ENCODE measurements around the gene SEMA6D. TPM values are rescaled to one million over a fixed set of nuclear protein-coding genes. Genes with fewer than 3 reads are reported as not detected.
A peak's percentile ranks its signal among the peaks of the same experiment; 100 is the strongest.

Gene SEMA6D
- total RNA-seq, 4 donors from 2014 or later, result 3.2 to 14.2 (median 11.8) TPM

DNA sequence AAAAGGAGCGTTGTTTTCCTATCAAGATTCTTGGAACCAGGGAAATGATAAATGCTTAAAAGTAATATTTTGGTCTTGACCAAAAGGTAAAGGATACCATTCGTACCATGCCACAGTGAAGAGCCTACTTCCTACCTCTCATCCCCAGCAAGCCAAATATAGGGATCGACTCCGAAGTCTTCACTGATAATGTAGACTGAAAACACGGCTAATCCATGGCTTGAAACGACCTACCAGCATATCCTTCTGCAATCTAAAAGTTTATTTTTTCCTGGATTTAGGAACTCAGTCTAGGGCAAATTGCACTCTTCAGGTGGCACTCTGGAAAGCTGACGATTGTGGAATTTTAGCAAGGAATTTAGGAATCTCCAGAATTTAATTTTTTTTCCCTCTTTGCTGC lies 1.9 kb upstream of the SEMA6D start:
- no peak for ATAC-seq
- H3K27me3 ChIP-seq, result no peaks in the 10 kb centered on the region
- TF ChIP-seq EP300 (IDR thresholded peaks at IDR 0.05) (no peak), POLR2A (IDR thresholded peaks at IDR 0.05) (no peak), POLR2AphosphoS5 (IDR thresholded peaks at IDR 0.05) (no peak)
- peak overlapping the region in 2 of 4 donors; percentile 86 to 90 for H3K27ac ChIP-seq
- no peaks in the 10 kb centered on the region for H3K36me3 ChIP-seq
- 89 to 91% methylated on average over 6 to 7 of the region's 7 CpGs for WGBS, 2 donors (ENCODE audit: low coverage in 1 of 2)
- no peaks in the 10 kb centered on the region for H3K9me3 ChIP-seq
- H3K4me3 ChIP-seq, result no peak overlapping the region
- H3K4me1 ChIP-seq, result peaks cover 0 to 37% (median 12%) of the 10 kb centered on the region in 3 donors

DNA sequence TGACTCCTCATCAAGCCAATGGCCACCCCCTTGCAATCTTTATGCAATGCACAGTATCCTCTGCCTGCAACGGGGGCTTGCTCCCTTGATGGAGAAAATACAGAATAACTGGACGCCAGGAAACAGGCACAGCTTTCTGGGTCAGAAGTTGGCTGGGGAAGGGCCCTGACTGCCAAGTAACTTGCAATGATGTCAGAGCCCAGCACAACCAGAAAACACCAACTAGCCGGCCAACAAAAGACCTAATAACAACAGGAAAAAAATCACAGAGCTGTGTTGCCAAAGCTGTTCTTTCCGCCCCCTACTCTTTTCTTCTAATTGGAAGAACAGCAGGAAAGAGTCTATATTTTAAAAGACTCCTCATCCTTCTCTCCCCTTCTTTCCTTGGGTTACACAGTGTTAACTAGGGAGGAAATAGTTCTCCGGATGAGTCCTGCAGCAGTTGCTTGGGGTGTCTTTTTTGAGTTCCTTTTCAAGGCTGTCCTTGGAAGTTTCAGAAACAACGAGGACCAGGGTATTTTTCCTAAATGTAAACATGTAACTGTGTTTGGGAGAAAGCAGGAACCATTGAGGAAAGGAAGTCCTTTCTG lies 1.4 kb upstream of the SEMA6D start:
- Histone ChIP-seq H3K27ac (peak overlapping the region in 3 of 4 donors; percentile 85 to 90 (median 86)), H3K4me3 (peak overlapping the region in 1 of 2 donors; percentile 90), H3K4me1 (peaks cover 0 to 42% (median 15%) of the 10 kb centered on the region in 3 donors), H3K36me3 (no peaks in the 10 kb centered on the region), H3K27me3 (no peaks in the 10 kb centered on the region), H3K9me3 (no peaks in the 10 kb centered on the region)
- TF ChIP-seq POLR2A (IDR thresholded peaks at IDR 0.05) (no peak), CTCF (IDR thresholded peaks at IDR 0.05) (no peak), POLR2AphosphoS5 (IDR thresholded peaks at IDR 0.05) (no peak), EP300 (IDR thresholded peaks at IDR 0.05) (no peak)
- ATAC-seq, result no peak
- WGBS, 2 donors (ENCODE audit: low coverage in 1 of 2), result 18% methylated on average over 3 to 6 of the region's 6 CpGs

DNA sequence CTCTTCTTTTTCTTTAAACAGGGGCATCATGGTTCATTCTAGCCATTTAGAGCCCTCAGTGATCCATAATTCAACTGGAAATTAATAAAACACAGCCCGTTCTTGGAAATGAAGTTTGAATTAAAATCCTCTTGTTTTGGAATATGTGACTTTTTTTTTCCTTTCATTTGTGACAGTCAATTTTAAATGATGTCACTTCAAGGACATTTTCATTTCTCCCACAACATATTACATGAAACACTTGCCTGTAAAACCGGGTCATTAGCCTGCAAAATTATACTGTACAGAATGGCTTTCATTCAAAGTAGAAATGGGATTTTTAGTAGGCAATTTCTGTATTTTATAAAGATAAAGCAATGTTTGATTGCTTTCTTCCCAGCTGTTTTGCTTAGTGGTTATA lies 789 bp upstream of the SEMA6D start:
- ATAC-seq, result no peak
- 37 to 42% methylated on average over 2 of the region's 2 CpGs for WGBS, 2 donors (ENCODE audit: low coverage in 1 of 2)
- Histone ChIP-seq H3K4me3 (peak overlapping the region; percentile 81 to 90), H3K27ac (peak overlapping the region in 3 of 4 donors; percentile 85 to 90 (median 86)), H3K4me1 (peaks cover 0 to 48% (median 17%) of the 10 kb centered on the region in 3 donors), H3K9me3 (no peaks in the 10 kb centered on the region), H3K27me3 (no peaks in the 10 kb centered on the region), H3K36me3 (no peaks in the 10 kb centered on the region)
- no peak for TF ChIP-seq CTCF (IDR thresholded peaks at IDR 0.05)

- ATAC-seq, result no peak
- H3K36me3 ChIP-seq, result no peaks in the 10 kb centered on the region
- TF ChIP-seq POLR2A (IDR thresholded peaks at IDR 0.05), result no peak
- no peak for TF ChIP-seq CTCF (IDR thresholded peaks at IDR 0.05)
- peak; percentile 51 for TF ChIP-seq POLR2AphosphoS5 (IDR thresholded peaks at IDR 0.05)
- TF ChIP-seq EP300 (IDR thresholded peaks at IDR 0.05), result peak; percentile 8
- peaks cover 0 to 70% (median 21%) of the 10 kb centered on the region in 3 donors for H3K4me1 ChIP-seq
- peak overlapping the region; percentile 22 to 90 (median 88) for H3K27ac ChIP-seq
- WGBS, 2 donors (ENCODE audit: low coverage in 1 of 2), result 3 to 13% methylated on average over 10 to 12 of the region's 48 CpGs
- no peaks in the 10 kb centered on the region for H3K9me3 ChIP-seq
- H3K27me3 ChIP-seq, result no peaks in the 10 kb centered on the region
- peak overlapping the region; percentile 81 to 90 for H3K4me3 ChIP-seq
These were observed 1.5 kb downstream of the SEMA6D start for GRCh38 chr15:47718497-47719437.

GRCh38 chr15:47719730-47720129 lies 2.4 kb downstream of the SEMA6D start:
- Histone ChIP-seq H3K27ac (peak overlapping the region in 3 of 4 donors; percentile 86 to 90 (median 89)), H3K9me3 (no peaks in the 10 kb centered on the region), H3K4me3 (peak overlapping the region in 1 of 2 donors; percentile 90), H3K4me1 (peaks cover 0 to 80% (median 21%) of the 10 kb centered on the region in 3 donors), H3K36me3 (no peaks in the 10 kb centered on the region), H3K27me3 (no peaks in the 10 kb centered on the region)
- no peak for ATAC-seq
- TF ChIP-seq EP300 (IDR thresholded peaks at IDR 0.05), result no peak
- TF ChIP-seq POLR2A (IDR thresholded peaks at IDR 0.05), result no peak
- TF ChIP-seq CTCF (IDR thresholded peaks at IDR 0.05), result no peak
- TF ChIP-seq POLR2AphosphoS5 (IDR thresholded peaks at IDR 0.05), result no peak

Data from gastroesophageal sphincter (tissue), 4 donors.